Hepatocyte (in vitro differentiated cells): Measurements from ENCODE around the gene C17orf100. TPM values are rescaled to one million over a fixed set of nuclear protein-coding genes. Genes with fewer than 3 reads are reported as not detected.

Experiments
- DNase-seq: peaks from one replicate; pipeline ENCODE4 v3.0.0-alpha.2; 2016; ENCODE audit warnings: low spot score
- H2AFZ ChIP-seq: fragments of 200-600 bp; sonication (generic); 2 replicates; pipeline ENCODE4 v1.6.0; 2016; ENCODE audit warnings: antibody characterized with exemption, mild to moderate bottlenecking
- H3K27ac ChIP-seq: fragments of 200-600 bp; sonication (generic); 2 replicates; pipeline ENCODE4 v1.5.1; 2016; ENCODE audit warnings: mild to moderate bottlenecking
- H3K27me3 ChIP-seq: fragments of 200-600 bp; sonication (generic); 2 replicates; pipeline ENCODE4 v1.6.1; 2016
- H3K36me3 ChIP-seq: fragments of 200-600 bp; sonication (generic); replicated peaks from 2 replicates; pipeline ENCODE4 v1.5.1; 2016; ENCODE audit warnings: low read depth; ENCODE audit not compliant: insufficient read depth
- H3K4me1 ChIP-seq: fragments of 200-600 bp; sonication (generic); 2 replicates; pipeline ENCODE4 v1.5.1; 2016; ENCODE audit warnings: mild to moderate bottlenecking, moderate library complexity; ENCODE audit not compliant: insufficient read depth
- H3K4me2 ChIP-seq: fragments of 200-600 bp; sonication (generic); 2 replicates; pipeline ENCODE4 v1.6.0; 2016
- H3K4me3 ChIP-seq: fragments of 200-600 bp; sonication (generic); 2 replicates; pipeline ENCODE4 v1.5.1; 2016; ENCODE audit warnings: mild to moderate bottlenecking
- H3K79me2 ChIP-seq: fragments of 200-600 bp; sonication (generic); 2 replicates; pipeline ENCODE4 v1.6.0; 2017; ENCODE audit warnings: mild to moderate bottlenecking
- H3K9me2 ChIP-seq: fragments of 200-600 bp; sonication (generic); replicated peaks from 2 replicates; pipeline ENCODE4 v1.6.0; 2017; ENCODE audit warnings: mild to moderate bottlenecking; ENCODE audit not compliant: insufficient read depth
- H3K9me3 ChIP-seq: fragments of 200-600 bp; sonication (generic); 2 replicates; pipeline ENCODE4 v1.5.1; 2016; ENCODE audit warnings: low read depth, mild to moderate bottlenecking
- H4K20me1 ChIP-seq: fragments of 200-600 bp; sonication (generic); 2 replicates; pipeline ENCODE4 v1.6.0; 2016; ENCODE audit warnings: mild to moderate bottlenecking; ENCODE audit not compliant: insufficient read depth, poor library complexity, severe bottlenecking
- EZH2 ChIP-seq: fragments of 200-600 bp; sonication (generic); IDR thresholded peaks from 2 replicates; pipeline ENCODE4 v1.6.1; 2016; ENCODE audit warnings: antibody characterized with exemption, mild to moderate bottlenecking, borderline replicate concordance
- EZH2phosphoT487 ChIP-seq: fragments of 200-600 bp; sonication (generic); IDR thresholded peaks from one replicate; pipeline ENCODE4 v1.6.1; 2018; ENCODE audit warnings: antibody characterized with exemption, mild to moderate bottlenecking, low read depth, moderate library complexity; ENCODE audit not compliant: unreplicated experiment, severe bottlenecking
- WGBS: methylation state at CpG from one replicate; pipeline ENCODE4 v1.1.6; 2016; ENCODE audit warnings: low lambda C conversion rate; ENCODE audit errors: missing lambda C conversion rate; 5-methylcytosine and 5-hydroxymethylcytosine counted together
- polyA plus RNA-seq: library from polyadenylated mRNA; unstranded; fragments of >200 nt; fragmentation: Nextera tagmentation; extraction: Ambion mirVana; gene quantifications from 2 replicates; pipeline ENCODE4 v1.2.1, GENCODE V29; 2016
- total RNA-seq: library from RNA; depleted of rRNA; stranded (reverse); fragments of >200 nt; gene quantifications from 2 replicates; pipeline ENCODE4 v1.2.3, GENCODE V29; 2014
- TF ChIP-seq, protein P1 (sequence below): fragments of 200-600 bp; sonication (generic); IDR thresholded peaks from 2 replicates; pipeline ENCODE4 v1.5.1; 2016; ENCODE audit warnings: antibody characterized with exemption, mild to moderate bottlenecking; ENCODE audit not compliant: poor library complexity

The C17orf100 gene
- total and polyA plus RNA-seq, 2 experiments from 2014 or later: 4.5 to 5.5 TPM

DNA sequence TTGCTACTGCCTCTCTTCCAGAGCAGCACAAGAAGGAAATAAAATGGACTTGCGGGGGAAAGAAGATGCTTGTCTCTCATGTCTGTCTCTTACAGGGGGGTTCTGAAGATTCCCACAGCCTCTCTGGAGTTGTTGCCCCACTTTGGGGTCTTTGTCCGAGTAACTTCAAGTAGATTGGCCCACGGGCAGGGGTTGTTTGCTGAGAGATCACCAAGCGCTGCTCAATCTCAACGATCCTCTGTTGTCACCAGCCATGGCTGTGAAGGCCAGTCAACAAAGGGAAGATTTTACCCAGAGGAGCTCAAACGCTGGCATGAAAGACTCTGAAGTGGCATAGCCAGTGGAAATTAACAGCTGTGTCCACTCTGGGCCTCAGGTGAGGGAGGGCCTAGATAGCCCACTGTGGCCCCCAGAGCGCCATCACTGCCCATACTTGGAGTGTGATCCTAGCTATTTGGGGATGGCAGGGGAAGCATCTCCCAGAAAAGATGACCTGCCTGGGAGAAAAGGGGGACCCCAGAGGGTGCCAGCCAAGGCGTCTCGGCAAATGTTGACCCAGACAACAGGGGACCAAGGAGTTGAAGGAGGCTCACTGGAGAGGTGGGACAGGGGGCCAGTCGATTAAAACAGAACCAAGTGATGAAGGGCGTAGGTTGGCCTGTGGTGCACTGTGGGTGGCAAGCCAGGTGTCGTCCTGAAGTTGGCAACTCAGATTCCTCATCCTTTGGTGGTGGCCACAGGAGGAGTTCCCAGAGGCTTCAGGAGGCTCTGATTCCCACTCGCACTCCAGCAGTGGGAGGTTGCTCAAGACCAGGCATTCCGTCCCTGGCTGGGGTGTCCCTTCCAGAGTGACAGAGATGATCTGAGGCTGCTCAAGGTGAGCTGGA lies 33.6 kb downstream of the C17orf100 start:
- TF ChIP-seq, protein P1, sequence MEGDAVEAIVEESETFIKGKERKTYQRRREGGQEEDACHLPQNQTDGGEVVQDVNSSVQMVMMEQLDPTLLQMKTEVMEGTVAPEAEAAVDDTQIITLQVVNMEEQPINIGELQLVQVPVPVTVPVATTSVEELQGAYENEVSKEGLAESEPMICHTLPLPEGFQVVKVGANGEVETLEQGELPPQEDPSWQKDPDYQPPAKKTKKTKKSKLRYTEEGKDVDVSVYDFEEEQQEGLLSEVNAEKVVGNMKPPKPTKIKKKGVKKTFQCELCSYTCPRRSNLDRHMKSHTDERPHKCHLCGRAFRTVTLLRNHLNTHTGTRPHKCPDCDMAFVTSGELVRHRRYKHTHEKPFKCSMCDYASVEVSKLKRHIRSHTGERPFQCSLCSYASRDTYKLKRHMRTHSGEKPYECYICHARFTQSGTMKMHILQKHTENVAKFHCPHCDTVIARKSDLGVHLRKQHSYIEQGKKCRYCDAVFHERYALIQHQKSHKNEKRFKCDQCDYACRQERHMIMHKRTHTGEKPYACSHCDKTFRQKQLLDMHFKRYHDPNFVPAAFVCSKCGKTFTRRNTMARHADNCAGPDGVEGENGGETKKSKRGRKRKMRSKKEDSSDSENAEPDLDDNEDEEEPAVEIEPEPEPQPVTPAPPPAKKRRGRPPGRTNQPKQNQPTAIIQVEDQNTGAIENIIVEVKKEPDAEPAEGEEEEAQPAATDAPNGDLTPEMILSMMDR: no peak
- TF ChIP-seq EZH2: no peak
- no peak for TF ChIP-seq EZH2phosphoT487
- Histone ChIP-seq H3K27ac (no peak overlapping the region), H3K4me3 (no peak overlapping the region), H3K9me3 (no peaks in the 10 kb centered on the region), H3K27me3 (no peaks in the 10 kb centered on the region), H3K4me2 (no peak overlapping the region), H3K36me3 (no peaks in the 10 kb centered on the region), H2AFZ (no peak overlapping the region), H3K9me2 (no peaks in the 10 kb centered on the region), H3K4me1 (peaks cover 3% of the 10 kb centered on the region), H3K79me2 (no peaks in the 10 kb centered on the region), H4K20me1 (no peaks in the 10 kb centered on the region)
- WGBS: 80% methylated on average over 14 of the region's 14 CpGs
- DNase-seq: no peak

DNA sequence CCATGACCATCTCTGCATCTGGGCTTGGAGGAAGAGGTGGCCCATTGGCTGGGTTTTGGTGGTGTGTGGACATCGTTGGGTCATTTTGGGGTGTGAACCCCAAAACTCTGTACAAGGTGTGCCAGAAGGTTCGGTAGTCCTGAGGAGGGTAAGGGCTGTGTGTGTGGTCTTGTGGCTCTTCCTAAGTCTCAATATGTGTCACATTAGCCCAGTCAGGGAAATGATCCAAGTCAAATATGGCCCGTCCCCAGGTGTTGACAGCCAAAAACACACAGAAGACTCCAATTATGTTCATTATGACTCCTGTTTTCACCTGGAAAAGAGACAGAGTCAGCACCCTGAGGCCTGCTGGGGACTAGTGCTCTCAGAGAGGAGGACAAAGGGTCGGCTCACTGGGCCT lies 34.5 kb downstream of the C17orf100 start:
- peaks cover 5% of the 10 kb centered on the region for H3K4me1 ChIP-seq
- no peaks in the 10 kb centered on the region for H3K27me3 ChIP-seq
- H3K79me2 ChIP-seq: no peaks in the 10 kb centered on the region
- no peaks in the 10 kb centered on the region for H3K36me3 ChIP-seq
- TF ChIP-seq EZH2phosphoT487: no peak
- TF ChIP-seq, protein P1: no peak
- DNase-seq: no peak
- H4K20me1 ChIP-seq: no peaks in the 10 kb centered on the region
- no peak overlapping the region for H2AFZ ChIP-seq
- no peaks in the 10 kb centered on the region for H3K9me2 ChIP-seq
- no peak overlapping the region for H3K4me3 ChIP-seq
- no peak overlapping the region for H3K4me2 ChIP-seq
- WGBS: 89% methylated on average over 4 of the region's 4 CpGs
- no peak overlapping the region for H3K27ac ChIP-seq
- H3K9me3 ChIP-seq: no peaks in the 10 kb centered on the region

DNA sequence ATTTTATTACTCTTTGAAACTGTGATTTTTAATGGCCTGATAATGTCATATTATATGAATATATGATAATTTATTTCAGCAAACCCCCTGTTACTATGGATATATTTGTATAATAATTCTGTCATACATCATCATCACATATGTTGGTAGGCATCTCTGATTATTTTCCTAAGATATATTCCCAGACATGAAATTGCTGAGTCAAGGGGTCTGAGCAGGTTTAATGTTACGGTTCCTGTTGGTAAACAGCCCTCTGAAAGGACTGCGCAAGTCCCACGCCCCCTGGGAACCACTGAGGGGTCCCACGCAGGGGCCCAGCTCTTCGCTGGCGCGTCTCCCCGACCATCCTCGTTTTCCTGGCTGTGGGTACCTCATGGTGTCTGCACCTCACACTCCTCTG lies 37.4 kb downstream of the C17orf100 start:
- Histone ChIP-seq H3K27me3 (no peaks in the 10 kb centered on the region), H3K36me3 (no peaks in the 10 kb centered on the region), H3K4me3 (no peak overlapping the region), H2AFZ (no peak overlapping the region), H3K9me3 (no peaks in the 10 kb centered on the region), H3K27ac (no peak overlapping the region), H3K4me1 (peaks cover 6% of the 10 kb centered on the region), H3K4me2 (no peak overlapping the region), H3K79me2 (no peaks in the 10 kb centered on the region), H3K9me2 (no peaks in the 10 kb centered on the region), H4K20me1 (no peaks in the 10 kb centered on the region)
- TF ChIP-seq, protein P1: no peak
- no peak for TF ChIP-seq EZH2
- no peak for TF ChIP-seq EZH2phosphoT487
- 86% methylated on average over 9 of the region's 9 CpGs for WGBS
- DNase-seq: no peak
